ENCODE measurements around the gene PROZ.

GRCh38 chr13:113160983-113161382, 2.5 kb downstream of the PROZ start:
- TF ChIP-seq EP300 (IDR thresholded peaks at IDR 0.05): no peak
- TF ChIP-seq, protein P1, sequence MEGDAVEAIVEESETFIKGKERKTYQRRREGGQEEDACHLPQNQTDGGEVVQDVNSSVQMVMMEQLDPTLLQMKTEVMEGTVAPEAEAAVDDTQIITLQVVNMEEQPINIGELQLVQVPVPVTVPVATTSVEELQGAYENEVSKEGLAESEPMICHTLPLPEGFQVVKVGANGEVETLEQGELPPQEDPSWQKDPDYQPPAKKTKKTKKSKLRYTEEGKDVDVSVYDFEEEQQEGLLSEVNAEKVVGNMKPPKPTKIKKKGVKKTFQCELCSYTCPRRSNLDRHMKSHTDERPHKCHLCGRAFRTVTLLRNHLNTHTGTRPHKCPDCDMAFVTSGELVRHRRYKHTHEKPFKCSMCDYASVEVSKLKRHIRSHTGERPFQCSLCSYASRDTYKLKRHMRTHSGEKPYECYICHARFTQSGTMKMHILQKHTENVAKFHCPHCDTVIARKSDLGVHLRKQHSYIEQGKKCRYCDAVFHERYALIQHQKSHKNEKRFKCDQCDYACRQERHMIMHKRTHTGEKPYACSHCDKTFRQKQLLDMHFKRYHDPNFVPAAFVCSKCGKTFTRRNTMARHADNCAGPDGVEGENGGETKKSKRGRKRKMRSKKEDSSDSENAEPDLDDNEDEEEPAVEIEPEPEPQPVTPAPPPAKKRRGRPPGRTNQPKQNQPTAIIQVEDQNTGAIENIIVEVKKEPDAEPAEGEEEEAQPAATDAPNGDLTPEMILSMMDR (IDR thresholded peaks at IDR 0.05): no peak
